ENCODE results near the gene RAD50.

The RAD50 gene

GRCh38 chr5:132673488-132673887 lies 116.7 kb downstream of the RAD50 start:
- TF ChIP-seq CTCF (IDR thresholded peaks at IDR 0.05; ENCODE audit: borderline replicate concordance, control extremely low read depth, extremely low read depth, insufficient read depth, missing control alignments) = no peak
- in situ Hi-C loops (cut with MboI; ENCODE audit: low sequenced_read_pairs, unreplicated experiment) = no loop called here

GRCh38 chr5:132673939-132674630 lies 117.3 kb downstream of the RAD50 start, which contains the start of gene IL4:
IL4 (plus strand) TSS chr5:132673989; CDS start chr5:132674051, 62 bp downstream.
- no peak for DNase-seq (ENCODE audit: low spot score)
- TF ChIP-seq CTCF (IDR thresholded peaks at IDR 0.05; ENCODE audit: borderline replicate concordance, control extremely low read depth, extremely low read depth, insufficient read depth, missing control alignments) = no peak
- in situ Hi-C loops (cut with MboI; ENCODE audit: low sequenced_read_pairs, unreplicated experiment) = no loop called here

More at GRCh38 chr5:132673488-132673887, 116.7 kb downstream of the RAD50 start:
- no peak for DNase-seq (ENCODE audit: low spot score)

GRCh38 chr5:132674671-132675506 lies 118.1 kb downstream of the RAD50 start:
- no peak for TF ChIP-seq CTCF (IDR thresholded peaks at IDR 0.05; ENCODE audit: borderline replicate concordance, control extremely low read depth, extremely low read depth, insufficient read depth, missing control alignments)
- peak; percentile 84 for DNase-seq (ENCODE audit: low spot score)
- in situ Hi-C loops (cut with MboI; ENCODE audit: low sequenced_read_pairs, unreplicated experiment) = no loop called here

GRCh38 chr5:132675936-132676689 lies 119.3 kb downstream of the RAD50 start:
- no peak for TF ChIP-seq CTCF (IDR thresholded peaks at IDR 0.05; ENCODE audit: borderline replicate concordance, control extremely low read depth, extremely low read depth, insufficient read depth, missing control alignments)
- in situ Hi-C loops (cut with MboI; ENCODE audit: low sequenced_read_pairs, unreplicated experiment) = no loop called here
- no peak for DNase-seq (ENCODE audit: low spot score)

- TF ChIP-seq CTCF (IDR thresholded peaks at IDR 0.05; ENCODE audit: borderline replicate concordance, control extremely low read depth, extremely low read depth, insufficient read depth, missing control alignments) = no peak
- DNase-seq (ENCODE audit: low spot score) = no peak
- in situ Hi-C loops (cut with MboI; ENCODE audit: low sequenced_read_pairs, unreplicated experiment) = no loop called here
Measured at GRCh38 chr5:132677191-132677590, 120.4 kb downstream of the RAD50 start.

GRCh38 chr5:132677682-132678400 lies 121.1 kb downstream of the RAD50 start:
- in situ Hi-C loops (cut with MboI; ENCODE audit: low sequenced_read_pairs, unreplicated experiment) = no loop called here
- no peak for TF ChIP-seq CTCF (IDR thresholded peaks at IDR 0.05; ENCODE audit: borderline replicate concordance, control extremely low read depth, extremely low read depth, insufficient read depth, missing control alignments)
- no peak for DNase-seq (ENCODE audit: low spot score)
